Epithelial cell of esophagus (primary cell): ENCODE measurements around the gene PTPRN2.

Experiments used
- DNase-seq: peaks from one replicate; pipeline ENCODE4 v3.0.0; 2010; ENCODE audit warnings: low read depth
- H3K4me3 ChIP-seq: 2 replicates; pipeline ENCODE4 v1.5.1; 2011; ENCODE audit warnings: mild to moderate bottlenecking, low read length, control low read depth
- TF ChIP-seq, protein P1 (sequence below): IDR thresholded peaks from 2 replicates; pipeline ENCODE4 v1.5.1; 2011; ENCODE audit warnings: low read depth, mild to moderate bottlenecking, low read length, control low read depth, inconsistent platforms; ENCODE audit not compliant: insufficient read depth; ENCODE audit errors: missing control alignments

The PTPRN2 gene

DNA sequence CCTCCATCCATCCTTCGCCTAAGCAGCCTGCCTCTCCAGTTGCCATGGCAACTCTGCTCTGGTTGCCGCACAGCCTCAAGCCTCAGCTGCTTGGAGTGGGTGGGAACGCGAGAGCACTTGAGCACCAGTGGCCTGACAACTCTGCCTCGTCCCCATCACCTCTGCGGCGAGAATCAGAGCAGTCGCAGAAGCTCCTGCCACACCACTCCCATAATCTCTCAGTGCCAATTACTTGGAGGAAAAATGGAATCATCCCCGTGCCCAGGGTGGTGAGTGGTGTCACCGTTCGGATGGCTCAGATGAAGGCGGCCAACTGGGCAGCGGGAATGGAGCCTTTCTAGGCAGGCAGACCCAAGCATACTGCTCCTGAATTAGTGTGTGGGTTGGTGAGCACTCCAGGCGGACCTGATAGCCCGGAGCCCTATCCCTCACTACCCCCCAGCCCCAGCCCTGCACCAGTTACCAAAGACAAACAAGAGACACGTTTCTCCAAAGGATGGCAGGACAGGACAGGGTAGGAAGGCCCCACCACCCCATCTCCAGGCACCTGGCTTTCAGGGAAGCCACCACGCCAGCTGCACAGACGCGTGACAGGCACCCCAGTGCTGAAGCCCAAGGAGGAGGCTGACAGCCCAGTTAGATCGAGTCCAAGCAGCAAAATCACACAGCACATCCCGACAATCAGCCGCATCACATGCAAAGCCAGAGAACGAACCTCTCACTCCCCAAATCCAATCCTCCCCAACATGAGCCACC, 335.4 kb downstream of the PTPRN2 start:
- no peak overlapping the region for H3K4me3 ChIP-seq
- TF ChIP-seq, protein P1, sequence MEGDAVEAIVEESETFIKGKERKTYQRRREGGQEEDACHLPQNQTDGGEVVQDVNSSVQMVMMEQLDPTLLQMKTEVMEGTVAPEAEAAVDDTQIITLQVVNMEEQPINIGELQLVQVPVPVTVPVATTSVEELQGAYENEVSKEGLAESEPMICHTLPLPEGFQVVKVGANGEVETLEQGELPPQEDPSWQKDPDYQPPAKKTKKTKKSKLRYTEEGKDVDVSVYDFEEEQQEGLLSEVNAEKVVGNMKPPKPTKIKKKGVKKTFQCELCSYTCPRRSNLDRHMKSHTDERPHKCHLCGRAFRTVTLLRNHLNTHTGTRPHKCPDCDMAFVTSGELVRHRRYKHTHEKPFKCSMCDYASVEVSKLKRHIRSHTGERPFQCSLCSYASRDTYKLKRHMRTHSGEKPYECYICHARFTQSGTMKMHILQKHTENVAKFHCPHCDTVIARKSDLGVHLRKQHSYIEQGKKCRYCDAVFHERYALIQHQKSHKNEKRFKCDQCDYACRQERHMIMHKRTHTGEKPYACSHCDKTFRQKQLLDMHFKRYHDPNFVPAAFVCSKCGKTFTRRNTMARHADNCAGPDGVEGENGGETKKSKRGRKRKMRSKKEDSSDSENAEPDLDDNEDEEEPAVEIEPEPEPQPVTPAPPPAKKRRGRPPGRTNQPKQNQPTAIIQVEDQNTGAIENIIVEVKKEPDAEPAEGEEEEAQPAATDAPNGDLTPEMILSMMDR, result no peak
- DNase-seq, result no peak

- TF ChIP-seq, protein P1, result no peak
These were observed 336.3 kb downstream of the PTPRN2 start for GRCh38 chr7:158251061-158251965.

DNA sequence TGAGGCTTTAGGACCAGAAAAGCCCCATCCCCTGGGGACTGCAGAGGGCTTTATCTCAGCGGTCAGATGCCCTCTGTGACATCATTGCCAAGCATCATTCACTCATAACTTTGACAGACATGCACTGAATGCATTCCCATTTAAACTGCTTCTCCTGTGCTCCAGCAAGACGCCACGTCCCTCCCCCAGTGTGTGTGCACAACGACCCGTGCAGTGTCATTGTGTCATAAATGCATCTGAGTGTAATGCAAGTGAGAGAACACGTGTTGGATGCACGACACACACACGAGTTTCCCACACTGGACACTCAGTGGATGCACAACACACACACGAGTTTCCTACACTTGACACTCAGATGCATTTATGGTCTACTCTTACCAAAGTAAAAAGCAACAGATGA, 337.9 kb downstream of the PTPRN2 start:
- TF ChIP-seq, protein P1, result no peak
- DNase-seq, result no peak
- H3K4me3 ChIP-seq, result no peak overlapping the region

More at GRCh38 chr7:158251061-158251965, 336.3 kb downstream of the PTPRN2 start:
- DNase-seq, result no peak
- H3K4me3 ChIP-seq, result no peak overlapping the region

DNA sequence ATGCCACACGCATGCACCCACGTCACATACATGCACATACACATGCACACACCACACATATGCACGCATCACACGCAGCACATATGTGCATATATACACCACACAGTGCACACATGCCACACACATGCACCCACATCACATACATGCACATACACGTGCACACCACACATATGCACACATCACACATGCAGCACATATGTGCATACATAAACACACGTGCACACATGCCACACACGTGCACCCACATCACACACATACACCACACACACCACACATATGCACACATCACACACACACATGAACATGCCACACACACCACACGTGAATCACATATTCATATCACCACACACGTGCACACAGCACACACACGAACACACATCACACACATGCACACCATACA, 338.8 kb downstream of the PTPRN2 start:
- no peak overlapping the region for H3K4me3 ChIP-seq
- DNase-seq, result no peak
- TF ChIP-seq, protein P1, result no peak

GRCh38 chr7:158247758-158248487, 339.7 kb downstream of the PTPRN2 start:
- DNase-seq, result no peak
- H3K4me3 ChIP-seq, result no peak overlapping the region
- TF ChIP-seq, protein P1, result no peak

- no peak for DNase-seq
- TF ChIP-seq, protein P1, result no peak
- H3K4me3 ChIP-seq, result no peak overlapping the region
These were observed 340.5 kb downstream of the PTPRN2 start for GRCh38 chr7:158246960-158247673.
